ENCODE measurements around the gene TANGO6.
A peak's percentile ranks its signal among the peaks of the same experiment; 100 is the strongest.

Gene TANGO6

GRCh38 chr16:68961778-68962402, 118.6 kb downstream of the TANGO6 start:
- H3K4me3 Mint-ChIP-seq, result no peak overlapping the region
- DNase-seq, result no peak
- peaks cover 16% of the 10 kb centered on the region for H3K36me3 Mint-ChIP-seq (ENCODE audit: low read depth)
- peaks cover 6% of the 10 kb centered on the region for H3K9me3 Mint-ChIP-seq
- peaks cover 4% of the 10 kb centered on the region for H3K27me3 Mint-ChIP-seq (ENCODE audit: low read depth, poor library complexity)
- no peaks in the 10 kb centered on the region for H3K4me1 Mint-ChIP-seq
- no peak overlapping the region for H3K27ac Mint-ChIP-seq
- TF ChIP-seq CTCF (IDR thresholded peaks at IDR 0.05), result no peak

- Mint-ChIP-seq H3K4me1 (peaks cover 30% of the 10 kb centered on the region), H3K27me3 (ENCODE audit: low read depth, poor library complexity) (no peaks in the 10 kb centered on the region), H3K27ac (peak overlapping the region; percentile 26), H3K4me3 (no peak overlapping the region), H3K36me3 (ENCODE audit: low read depth) (peaks cover 11% of the 10 kb centered on the region), H3K9me3 (no peaks in the 10 kb centered on the region)
- no peak for DNase-seq
- TF ChIP-seq CTCF (IDR thresholded peaks at IDR 0.05), result no peak
These were observed 126.0 kb downstream of the TANGO6 start for GRCh38 chr16:68969338-68969737.

- Mint-ChIP-seq H3K36me3 (ENCODE audit: low read depth) (peaks cover 26% of the 10 kb centered on the region), H3K4me1 (peaks cover 30% of the 10 kb centered on the region), H3K9me3 (no peaks in the 10 kb centered on the region), H3K27me3 (ENCODE audit: low read depth, poor library complexity) (no peaks in the 10 kb centered on the region), H3K27ac (no peak overlapping the region), H3K4me3 (no peak overlapping the region)
- DNase-seq, result no peak
- no peak for TF ChIP-seq CTCF (IDR thresholded peaks at IDR 0.05)
These were observed 128.7 kb downstream of the TANGO6 start for GRCh38 chr16:68972013-68972412.

- peaks cover 30% of the 10 kb centered on the region for H3K4me1 Mint-ChIP-seq
- H3K27ac Mint-ChIP-seq, result peak overlapping the region; percentile 39
- no peak for TF ChIP-seq CTCF (IDR thresholded peaks at IDR 0.05)
- no peak overlapping the region for H3K4me3 Mint-ChIP-seq
- H3K9me3 Mint-ChIP-seq, result no peaks in the 10 kb centered on the region
- DNase-seq, result peak; percentile 37
- peaks cover 22% of the 10 kb centered on the region for H3K36me3 Mint-ChIP-seq (ENCODE audit: low read depth)
- no peaks in the 10 kb centered on the region for H3K27me3 Mint-ChIP-seq (ENCODE audit: low read depth, poor library complexity)
These were observed 129.4 kb downstream of the TANGO6 start for GRCh38 chr16:68972720-68973119.

GRCh38 chr16:68973611-68974120, 130.3 kb downstream of the TANGO6 start:
- peaks cover 30% of the 10 kb centered on the region for H3K4me1 Mint-ChIP-seq
- H3K27me3 Mint-ChIP-seq (ENCODE audit: low read depth, poor library complexity), result no peaks in the 10 kb centered on the region
- H3K4me3 Mint-ChIP-seq, result no peak overlapping the region
- H3K36me3 Mint-ChIP-seq (ENCODE audit: low read depth), result peaks cover 30% of the 10 kb centered on the region
- no peak for TF ChIP-seq CTCF (IDR thresholded peaks at IDR 0.05)
- H3K27ac Mint-ChIP-seq, result no peak overlapping the region
- H3K9me3 Mint-ChIP-seq, result no peaks in the 10 kb centered on the region
- no peak for DNase-seq
